K562 (cell line): ENCODE results near the gene PUM1. TPM values are rescaled to one million over a fixed set of nuclear protein-coding genes. Genes with fewer than 3 reads are reported as not detected.

ENCODE experiments used
- ATF4 ChIP-seq: fragments of 450-650 bp; formaldehyde crosslinking; IDR thresholded peaks from 2 replicates; pipeline ENCODE4 v1.4.0; 2022; ENCODE audit warnings: mild to moderate bottlenecking, moderate library complexity
- CREB5 ChIP-seq: fragments of 250-450 bp; sonication (Bioruptor Pico); IDR thresholded peaks from 2 replicates; pipeline ENCODE4 v1.5.0; 2020; ENCODE audit warnings: mild to moderate bottlenecking
- GATAD2A ChIP-seq: fragments of 450-650 bp; IDR thresholded peaks from 2 replicates; pipeline ENCODE4 v1.6.1; 2017
- NR2C1 ChIP-seq, 2 experiments: fragments of 450-650 bp; IDR thresholded peaks; 2 replicates each; pipeline ENCODE4 v1.6.1; 2017; ENCODE audit warnings: mild to moderate bottlenecking in 2 of 2, antibody characterized with exemption in 1 of 2, inconsistent platforms in 1 of 2, missing compliant biosample characterization in 1 of 2, missing genetic modification characterization in 1 of 2
- PML ChIP-seq: IDR thresholded peaks from 2 replicates; pipeline ENCODE4 v1.6.1; 2012; ENCODE audit warnings: low read length, inconsistent platforms
- SMAD1 ChIP-seq: fragments of 150-350 bp; IDR thresholded peaks from 2 replicates; pipeline ENCODE4 v1.6.1; 2014; ENCODE audit warnings: low read length, low read depth; ENCODE audit not compliant: partially characterized antibody
- STAT5A ChIP-seq: IDR thresholded peaks from 2 replicates; pipeline ENCODE4 v1.6.1; 2012; ENCODE audit warnings: low read length, inconsistent platforms, borderline replicate concordance
- SUPT5H ChIP-seq: fragments of 450-650 bp; IDR thresholded peaks from 2 replicates; pipeline ENCODE4 v1.6.1; 2016
- USF2 ChIP-seq: sonication (generic); formaldehyde crosslinking; IDR thresholded peaks from 2 replicates; pipeline ENCODE4 v1.5.0; 2020; ENCODE audit warnings: missing genetic modification reagents
- VEZF1 ChIP-seq: fragments of 200-800 bp; sonication (Bioruptor generic); IDR thresholded peaks from 2 replicates; pipeline ENCODE4 v1.6.1; 2017; ENCODE audit warnings: missing genetic modification characterization, missing compliant biosample characterization
- ZBTB11 ChIP-seq, 3 experiments: fragments of 200-800 bp in 1 of 3; fragments of 250-450 bp in 1 of 3; fragments of 450-650 bp in 1 of 3; sonication (Bioruptor Pico) in 1 of 3; sonication (Bioruptor generic) in 1 of 3; formaldehyde crosslinking in 1 of 3; IDR thresholded peaks; 2 replicates each; pipeline versions ENCODE4 v1.6.1 to v1.8.0; 2016 to 2022; ENCODE audit warnings: mild to moderate bottlenecking in 2 of 3, missing genetic modification characterization in 2 of 3, missing compliant biosample characterization in 1 of 3, moderate library complexity in 1 of 3
- ZFX ChIP-seq: sonication (generic); formaldehyde crosslinking; IDR thresholded peaks from 2 replicates; pipeline ENCODE4 v1.8.0; 2022; ENCODE audit warnings: mild to moderate bottlenecking, missing genetic modification reagents, moderate library complexity
- ZHX1 ChIP-seq: fragments of 150-350 bp; conservative IDR thresholded peaks from 2 replicates; pipeline ENCODE4 v1.6.1; 2014; ENCODE audit warnings: low read length
- ZNF175 ChIP-seq: fragments of 200-800 bp; sonication (Bioruptor generic); IDR thresholded peaks from 2 replicates; pipeline ENCODE4 v1.6.1; 2016; ENCODE audit warnings: low read depth, mild to moderate bottlenecking, missing genetic modification characterization, missing compliant biosample characterization
- ZNF561 ChIP-seq: fragments of 450-650 bp; formaldehyde crosslinking; conservative IDR thresholded peaks from 2 replicates; pipeline ENCODE4 v1.4.0; 2020; ENCODE audit warnings: mild to moderate bottlenecking, moderate library complexity
- ZNF57 ChIP-seq: fragments of 450-650 bp; formaldehyde crosslinking; IDR thresholded peaks from 2 replicates; pipeline ENCODE4 v1.4.0; 2020; ENCODE audit warnings: mild to moderate bottlenecking, moderate library complexity
- polyA plus RNA-seq, 8 experiments: library from polyadenylated mRNA; depleted of rRNA in 4 of 8; stranded (reverse) in 5 of 8; unstranded in 3 of 8; fragments of >200 nt; fragmentation: Nextera tagmentation in 2 of 8; fragmentation: Illumina TruSeq in 1 of 8; extraction: Ambion mirVana in 2 of 8; extraction: Trizol in 1 of 8; gene quantifications; 2 replicates each; pipeline versions ENCODE4 v1.2.1 to v1.2.3, GENCODE V29; 2011 to 2014; ENCODE audit warnings: inconsistent platforms in 1 of 8, missing spikeins in 1 of 8
- total RNA-seq, 7 experiments: library from RNA; depleted of rRNA in 6 of 7; stranded (reverse); fragments of >200 nt in 6 of 7; fragmentation: Illumina TruSeq in 2 of 7; extraction: Trizol in 2 of 7; gene quantifications; 2 replicates each; pipeline versions ENCODE4 v1.2.1 to v1.2.3, GENCODE V29; 2011 to 2021; ENCODE audit warnings: low replicate concordance in 1 of 7

Gene PUM1
- total and polyA plus RNA-seq, 9 of the 15 experiments (the other 6 are each of a cell fraction or from before 2014, with no cell fraction given): 37.7 to 104 (median 55.7) TPM

- TF ChIP-seq ZNF175 (CRISPR knock-in tag) (0 out of 2 replicates have a peak, but pooled peaks have one; percentile 55), USF2 (CRISPR knock-in tag) (no peak), VEZF1 (CRISPR knock-in tag) (peak; percentile 72), ZHX1 (no peak), SMAD1 (peak; percentile 16), PML (no peak), ATF4 (peak; percentile 60; the same call in 1 of the 2 replicates), GATAD2A (peak; percentile 98), ZBTB11 (CRISPR knock-in tag; IDR thresholded peaks at IDR 0.05) (0 out of 6 replicates have a peak, but pooled peaks of 1 of the 3 experiments have one; percentile 29), NR2C1 (IDR thresholded peaks at IDR 0.05) (peak; percentile 91), NR2C1 (tag; IDR thresholded peaks at IDR 0.05) (peak; percentile 96), SUPT5H (0 out of 2 replicates have a peak, but pooled peaks have one; percentile 47), STAT5A (no peak), ZNF57 (CRISPR knock-in tag) (0 out of 2 replicates have a peak, but pooled peaks have one; percentile 53), ZFX (CRISPR knock-in tag) (no peak), ZNF561 (0 out of 2 replicates have a peak, but pooled peaks have one; percentile 19), CREB5 (CRISPR knock-in tag) (no peak)
Observed at GRCh38 chr1:31101147-31101502, 35.6 kb upstream of the PUM1 start (continued).
